Keratinocyte (primary cell): Measurements from ENCODE around the gene PBOV1.

ENCODE experiments used
- EZH2 ChIP-seq: IDR thresholded peaks from one replicate; pipeline ENCODE4 v1.6.1; 2012; ENCODE audit warnings: inconsistent platforms, mild to moderate bottlenecking, low read length, moderate library complexity
- TF ChIP-seq, protein P1 (sequence below), 3 experiments: IDR thresholded peaks in 1 of 3; conservative IDR thresholded peaks in 1 of 3; optimal IDR thresholded peaks in 1 of 3; 2 replicates in 2 of 3; 3 replicates in 1 of 3; pipeline versions ENCODE3 to v1.5.1; 2011; ENCODE audit warnings: low read length in 3 of 3, mild to moderate bottlenecking in 3 of 3, moderate library complexity in 2 of 3, control low read depth in 1 of 3, inconsistent platforms in 1 of 3; ENCODE audit not compliant: insufficient read depth in 2 of 3; ENCODE audit errors: extremely low read depth in 1 of 3

DNA sequence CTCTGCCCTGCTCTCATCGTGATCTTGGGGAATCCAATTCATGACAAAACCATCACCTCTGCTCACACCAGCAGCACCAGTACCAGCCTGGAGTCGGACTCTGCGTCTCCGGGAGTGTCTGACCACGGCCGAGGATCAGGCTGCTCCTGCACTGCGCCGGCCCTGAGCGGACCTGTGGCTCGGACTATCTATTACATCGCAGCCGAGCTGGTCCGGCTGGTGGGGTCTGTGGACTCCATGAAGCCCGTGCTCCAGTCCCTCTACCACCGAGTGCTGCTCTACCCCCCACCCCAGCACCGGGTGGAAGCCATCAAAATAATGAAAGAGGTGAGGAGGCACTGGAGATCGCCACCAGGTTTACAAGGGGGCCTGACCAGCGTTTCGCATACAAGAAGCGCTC, 37.2 kb upstream of the PBOV1 start:
- TF ChIP-seq, protein P1, sequence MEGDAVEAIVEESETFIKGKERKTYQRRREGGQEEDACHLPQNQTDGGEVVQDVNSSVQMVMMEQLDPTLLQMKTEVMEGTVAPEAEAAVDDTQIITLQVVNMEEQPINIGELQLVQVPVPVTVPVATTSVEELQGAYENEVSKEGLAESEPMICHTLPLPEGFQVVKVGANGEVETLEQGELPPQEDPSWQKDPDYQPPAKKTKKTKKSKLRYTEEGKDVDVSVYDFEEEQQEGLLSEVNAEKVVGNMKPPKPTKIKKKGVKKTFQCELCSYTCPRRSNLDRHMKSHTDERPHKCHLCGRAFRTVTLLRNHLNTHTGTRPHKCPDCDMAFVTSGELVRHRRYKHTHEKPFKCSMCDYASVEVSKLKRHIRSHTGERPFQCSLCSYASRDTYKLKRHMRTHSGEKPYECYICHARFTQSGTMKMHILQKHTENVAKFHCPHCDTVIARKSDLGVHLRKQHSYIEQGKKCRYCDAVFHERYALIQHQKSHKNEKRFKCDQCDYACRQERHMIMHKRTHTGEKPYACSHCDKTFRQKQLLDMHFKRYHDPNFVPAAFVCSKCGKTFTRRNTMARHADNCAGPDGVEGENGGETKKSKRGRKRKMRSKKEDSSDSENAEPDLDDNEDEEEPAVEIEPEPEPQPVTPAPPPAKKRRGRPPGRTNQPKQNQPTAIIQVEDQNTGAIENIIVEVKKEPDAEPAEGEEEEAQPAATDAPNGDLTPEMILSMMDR (optimal IDR thresholded peaks at IDR 0.05 in 1 of 3, IDR thresholded peaks at IDR 0.05 in 1 of 3, conservative IDR thresholded peaks at IDR 0.05 in 1 of 3; ENCODE audit: extremely low read depth in 1 of 3, insufficient read depth in 2 of 3, low read length in 3 of 3) = no peak
- TF ChIP-seq EZH2 = no peak
